Measurements from ENCODE around the gene NR2F2.

The NR2F2 gene

GRCh38 chr15:96307856-96308394, 22.6 kb upstream of the NR2F2 start:
- Mint-ChIP-seq H3K27ac (no peak overlapping the region), H3K9me3 (no peaks in the 10 kb centered on the region)

GRCh38 chr15:96309143-96309660, 21.3 kb upstream of the NR2F2 start:
- Mint-ChIP-seq H3K9me3 (no peaks in the 10 kb centered on the region), H3K4me3 (no peak overlapping the region), H3K27me3 (ENCODE audit: low read depth) (no peaks in the 10 kb centered on the region), H3K36me3 (ENCODE audit: low read depth) (no peaks in the 10 kb centered on the region), H3K4me1 (ENCODE audit: low read depth) (no peaks in the 10 kb centered on the region), H3K27ac (no peak overlapping the region)
- DNase-seq (ENCODE audit: low spot score) = no peak

More at GRCh38 chr15:96307856-96308394, 22.6 kb upstream of the NR2F2 start:
- Mint-ChIP-seq H3K4me1 (ENCODE audit: low read depth) (no peaks in the 10 kb centered on the region), H3K27me3 (ENCODE audit: low read depth) (no peaks in the 10 kb centered on the region), H3K36me3 (ENCODE audit: low read depth) (no peaks in the 10 kb centered on the region), H3K4me3 (no peak overlapping the region)
- DNase-seq (ENCODE audit: low spot score) = no peak

- no peaks in the 10 kb centered on the region for H3K27me3 Mint-ChIP-seq (ENCODE audit: low read depth)
- no peak for DNase-seq (ENCODE audit: low spot score)
Observed at GRCh38 chr15:96311256-96311955, 19.1 kb upstream of the NR2F2 start.

GRCh38 chr15:96311956-96312294, 18.6 kb upstream of the NR2F2 start:
- Mint-ChIP-seq H3K4me1 (ENCODE audit: low read depth) (no peaks in the 10 kb centered on the region), H3K27me3 (ENCODE audit: low read depth) (peaks cover 5% of the 10 kb centered on the region), H3K27ac (no peak overlapping the region), H3K36me3 (ENCODE audit: low read depth) (no peaks in the 10 kb centered on the region), H3K4me3 (no peak overlapping the region), H3K9me3 (no peaks in the 10 kb centered on the region)
- no peak for DNase-seq (ENCODE audit: low spot score)

More at GRCh38 chr15:96311256-96311955, 19.1 kb upstream of the NR2F2 start:
- H3K27ac Mint-ChIP-seq = no peak overlapping the region
- no peaks in the 10 kb centered on the region for H3K9me3 Mint-ChIP-seq
- H3K4me3 Mint-ChIP-seq = no peak overlapping the region
- no peaks in the 10 kb centered on the region for H3K4me1 Mint-ChIP-seq (ENCODE audit: low read depth)
- no peaks in the 10 kb centered on the region for H3K36me3 Mint-ChIP-seq (ENCODE audit: low read depth)

GRCh38 chr15:96312641-96313335, 17.7 kb upstream of the NR2F2 start:
- Mint-ChIP-seq H3K36me3 (ENCODE audit: low read depth) (no peaks in the 10 kb centered on the region), H3K27ac (no peak overlapping the region), H3K4me1 (ENCODE audit: low read depth) (no peaks in the 10 kb centered on the region), H3K9me3 (no peaks in the 10 kb centered on the region), H3K4me3 (no peak overlapping the region), H3K27me3 (ENCODE audit: low read depth) (peaks cover 8% of the 10 kb centered on the region)
- no peak for DNase-seq (ENCODE audit: low spot score)

GRCh38 chr15:96314518-96314917, 16.0 kb upstream of the NR2F2 start:
- no peak for DNase-seq (ENCODE audit: low spot score)
- Mint-ChIP-seq H3K27me3 (ENCODE audit: low read depth) (peaks cover 14% of the 10 kb centered on the region), H3K27ac (no peak overlapping the region), H3K4me1 (ENCODE audit: low read depth) (no peaks in the 10 kb centered on the region), H3K4me3 (no peak overlapping the region), H3K9me3 (no peaks in the 10 kb centered on the region), H3K36me3 (ENCODE audit: low read depth) (no peaks in the 10 kb centered on the region)

- H3K27me3 Mint-ChIP-seq (ENCODE audit: low read depth) = peaks cover 18% of the 10 kb centered on the region
- H3K4me3 Mint-ChIP-seq = no peak overlapping the region
- H3K36me3 Mint-ChIP-seq (ENCODE audit: low read depth) = no peaks in the 10 kb centered on the region
- no peaks in the 10 kb centered on the region for H3K9me3 Mint-ChIP-seq
- no peak for DNase-seq (ENCODE audit: low spot score)
- no peak overlapping the region for H3K27ac Mint-ChIP-seq
- H3K4me1 Mint-ChIP-seq (ENCODE audit: low read depth) = no peaks in the 10 kb centered on the region
Observed at GRCh38 chr15:96314963-96315362, 15.5 kb upstream of the NR2F2 start.

- no peaks in the 10 kb centered on the region for H3K9me3 Mint-ChIP-seq
- peaks cover 34% of the 10 kb centered on the region for H3K27me3 Mint-ChIP-seq (ENCODE audit: low read depth)
- no peaks in the 10 kb centered on the region for H3K36me3 Mint-ChIP-seq (ENCODE audit: low read depth)
- DNase-seq (ENCODE audit: low spot score) = no peak
- H3K4me3 Mint-ChIP-seq = no peak overlapping the region
- no peak overlapping the region for H3K27ac Mint-ChIP-seq
- H3K4me1 Mint-ChIP-seq (ENCODE audit: low read depth) = no peaks in the 10 kb centered on the region
Observed at GRCh38 chr15:96316953-96317629, 13.4 kb upstream of the NR2F2 start.

GRCh38 chr15:96320107-96320506, 10.4 kb upstream of the NR2F2 start:
- Mint-ChIP-seq H3K4me1 (ENCODE audit: low read depth) (no peaks in the 10 kb centered on the region), H3K36me3 (ENCODE audit: low read depth) (no peaks in the 10 kb centered on the region), H3K4me3 (no peak overlapping the region), H3K27me3 (ENCODE audit: low read depth) (peaks cover 59% of the 10 kb centered on the region), H3K9me3 (no peaks in the 10 kb centered on the region), H3K27ac (no peak overlapping the region)
- DNase-seq (ENCODE audit: low spot score) = no peak

- Mint-ChIP-seq H3K27me3 (ENCODE audit: low read depth) (peaks cover 68% of the 10 kb centered on the region), H3K36me3 (ENCODE audit: low read depth) (no peaks in the 10 kb centered on the region), H3K4me1 (ENCODE audit: low read depth) (no peaks in the 10 kb centered on the region), H3K9me3 (no peaks in the 10 kb centered on the region), H3K4me3 (no peak overlapping the region), H3K27ac (no peak overlapping the region)
- no peak for DNase-seq (ENCODE audit: low spot score)
Observed at GRCh38 chr15:96320703-96321638, 9.5 kb upstream of the NR2F2 start.

- Mint-ChIP-seq H3K9me3 (no peaks in the 10 kb centered on the region), H3K36me3 (ENCODE audit: low read depth) (no peaks in the 10 kb centered on the region), H3K27ac (no peak overlapping the region), H3K4me1 (ENCODE audit: low read depth) (peaks cover under 1% of the 10 kb centered on the region), H3K27me3 (ENCODE audit: low read depth) (peaks cover 73% of the 10 kb centered on the region), H3K4me3 (no peak overlapping the region)
- DNase-seq (ENCODE audit: low spot score) = no peak
Observed at GRCh38 chr15:96321639-96322535, 8.6 kb upstream of the NR2F2 start.

- Mint-ChIP-seq H3K36me3 (ENCODE audit: low read depth) (no peaks in the 10 kb centered on the region), H3K27me3 (ENCODE audit: low read depth) (peaks cover 77% of the 10 kb centered on the region), H3K4me3 (no peak overlapping the region), H3K4me1 (ENCODE audit: low read depth) (peaks cover 4% of the 10 kb centered on the region), H3K27ac (peak overlapping the region; percentile 41), H3K9me3 (no peaks in the 10 kb centered on the region)
- no peak for DNase-seq (ENCODE audit: low spot score)
Observed at GRCh38 chr15:96322536-96323318, 7.8 kb upstream of the NR2F2 start.

Data from T-helper 2 cell treated with Interferon-gamma antibody and Interleukin-4, amounts not matched to agents 5 μg/mL and 100 μg/mL, for 36 hours (primary cell).